SU-DHL-6 (cell line): ENCODE results near the gene SPDEF.

Experiments
- H2AFZ ChIP-seq: fragments of 200-600 bp; sonication (generic); 2 replicates; pipeline ENCODE4 v1.6.1; 2014; ENCODE audit warnings: low read depth, mild to moderate bottlenecking, moderate library complexity, mixed read lengths, antibody characterized with exemption, low read length; ENCODE audit not compliant: severe bottlenecking
- H3F3A ChIP-seq: fragments of 200-600 bp; shearing (Covaris generic); 2 replicates; pipeline ENCODE4 v1.6.0; 2016; ENCODE audit warnings: antibody characterized with exemption, mild to moderate bottlenecking; ENCODE audit not compliant: insufficient read depth
- H3K27ac ChIP-seq: fragments of 200-600 bp; sonication (generic); 2 replicates; pipeline ENCODE4 v1.5.1; 2016; ENCODE audit warnings: low read depth, mild to moderate bottlenecking, low read length, moderate library complexity, mixed read lengths
- H3K27me3 ChIP-seq: fragments of 200-600 bp; sonication (generic), shearing (Covaris generic); 2 replicates; pipeline ENCODE4 v1.6.0; 2014; ENCODE audit warnings: mild to moderate bottlenecking, low read length
- H3K36me3 ChIP-seq: fragments of 200-600 bp; sonication (generic); 2 replicates; pipeline ENCODE4 v1.6.1; 2014; ENCODE audit warnings: mild to moderate bottlenecking, low read length, mixed read lengths
- H3K4me2 ChIP-seq: fragments of 300-600, 200-600 bp; shearing (Covaris generic), sonication (generic); 2 replicates; pipeline ENCODE4 v1.6.0; 2014; ENCODE audit warnings: low read length, low read depth, mild to moderate bottlenecking; ENCODE audit not compliant: poor library complexity, severe bottlenecking
- H3K4me3 ChIP-seq: fragments of 200-600 bp; sonication (generic); 2 replicates; pipeline ENCODE4 v1.5.1; 2014; ENCODE audit warnings: antibody characterized with exemption, low read length, mild to moderate bottlenecking, mixed read lengths; ENCODE audit not compliant: insufficient read depth, poor library complexity, severe bottlenecking
- H3K79me2 ChIP-seq: fragments of 200-600 bp; sonication (generic); 2 replicates; pipeline ENCODE4 v1.6.1; 2014; ENCODE audit warnings: mild to moderate bottlenecking, low read length, moderate library complexity; ENCODE audit not compliant: insufficient read depth
- H3K9ac ChIP-seq: fragments of 200-600 bp; sonication (generic); 2 replicates; pipeline ENCODE4 v1.7.0; 2014; ENCODE audit warnings: mild to moderate bottlenecking, low read length
- H3K9me2 ChIP-seq: fragments of 200-600 bp; sonication (generic); replicated peaks from 2 replicates; pipeline ENCODE4 v1.6.1; 2014; ENCODE audit warnings: low read length; ENCODE audit not compliant: insufficient read depth
- H3K9me3 ChIP-seq: fragments of 200-600 bp; sonication (generic); 2 replicates; pipeline ENCODE4 v1.6.1; 2014; ENCODE audit warnings: low read length, mixed read lengths; ENCODE audit not compliant: insufficient read depth
- H4K20me1 ChIP-seq: fragments of 200-600 bp; sonication (generic); 2 replicates; pipeline ENCODE4 v1.6.1; 2014; ENCODE audit warnings: low read depth, mild to moderate bottlenecking, antibody characterized with exemption, low read length, moderate library complexity, mixed read lengths
- EZH2phosphoT487 ChIP-seq: fragments of 200-600 bp; sonication (generic), shearing (Covaris generic); conservative IDR thresholded peaks from 2 replicates; pipeline ENCODE4 v1.6.1; 2018; ENCODE audit warnings: mild to moderate bottlenecking, antibody characterized with exemption, low read length, moderate library complexity, mixed read lengths
- TF ChIP-seq, protein P1 (sequence below): fragments of 200-600 bp; sonication (generic); IDR thresholded peaks from one replicate; pipeline ENCODE4 v1.5.1; 2017; ENCODE audit warnings: antibody characterized with exemption, mild to moderate bottlenecking, low read length, moderate library complexity; ENCODE audit not compliant: insufficient read depth, poor library complexity, severe bottlenecking

Gene SPDEF

DNA sequence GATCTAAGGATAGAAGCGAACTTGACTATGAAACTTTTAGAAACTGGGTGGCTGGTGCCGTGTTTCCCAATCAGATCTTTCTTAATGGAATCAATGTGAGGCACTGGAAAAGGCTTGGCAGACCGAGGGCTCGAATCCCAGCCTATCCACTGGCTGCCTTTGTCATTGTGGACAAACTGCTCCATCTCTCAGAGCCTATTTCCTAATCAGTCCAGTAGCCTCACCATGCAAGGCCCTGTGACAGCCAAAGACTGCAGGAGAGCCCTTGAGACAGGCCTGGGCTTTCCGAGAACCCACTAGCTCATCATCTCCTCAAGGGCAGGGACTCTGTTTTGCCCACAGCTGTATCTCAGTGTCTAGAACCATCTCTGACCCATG, 43.4 kb downstream of the SPDEF start:
- Histone ChIP-seq H3K4me2 (no peak overlapping the region), H3K36me3 (peaks cover 7% of the 10 kb centered on the region), H3K4me3 (no peak overlapping the region), H3F3A (0 out of 2 replicates have a peak, but pooled peaks cover 4% of the 10 kb centered on the region), H3K9me3 (peaks cover 5% of the 10 kb centered on the region; the same call in 1 of the 2 replicates), H3K9me2 (no peaks in the 10 kb centered on the region), H2AFZ (no peak overlapping the region), H3K79me2 (no peaks in the 10 kb centered on the region), H3K27ac (no peak overlapping the region), H4K20me1 (no peaks in the 10 kb centered on the region; the same call in 1 of the 2 replicates), H3K27me3 (no peaks in the 10 kb centered on the region), H3K9ac (no peak overlapping the region)
- no peak for TF ChIP-seq EZH2phosphoT487
- TF ChIP-seq, protein P1, sequence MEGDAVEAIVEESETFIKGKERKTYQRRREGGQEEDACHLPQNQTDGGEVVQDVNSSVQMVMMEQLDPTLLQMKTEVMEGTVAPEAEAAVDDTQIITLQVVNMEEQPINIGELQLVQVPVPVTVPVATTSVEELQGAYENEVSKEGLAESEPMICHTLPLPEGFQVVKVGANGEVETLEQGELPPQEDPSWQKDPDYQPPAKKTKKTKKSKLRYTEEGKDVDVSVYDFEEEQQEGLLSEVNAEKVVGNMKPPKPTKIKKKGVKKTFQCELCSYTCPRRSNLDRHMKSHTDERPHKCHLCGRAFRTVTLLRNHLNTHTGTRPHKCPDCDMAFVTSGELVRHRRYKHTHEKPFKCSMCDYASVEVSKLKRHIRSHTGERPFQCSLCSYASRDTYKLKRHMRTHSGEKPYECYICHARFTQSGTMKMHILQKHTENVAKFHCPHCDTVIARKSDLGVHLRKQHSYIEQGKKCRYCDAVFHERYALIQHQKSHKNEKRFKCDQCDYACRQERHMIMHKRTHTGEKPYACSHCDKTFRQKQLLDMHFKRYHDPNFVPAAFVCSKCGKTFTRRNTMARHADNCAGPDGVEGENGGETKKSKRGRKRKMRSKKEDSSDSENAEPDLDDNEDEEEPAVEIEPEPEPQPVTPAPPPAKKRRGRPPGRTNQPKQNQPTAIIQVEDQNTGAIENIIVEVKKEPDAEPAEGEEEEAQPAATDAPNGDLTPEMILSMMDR: no peak

DNA sequence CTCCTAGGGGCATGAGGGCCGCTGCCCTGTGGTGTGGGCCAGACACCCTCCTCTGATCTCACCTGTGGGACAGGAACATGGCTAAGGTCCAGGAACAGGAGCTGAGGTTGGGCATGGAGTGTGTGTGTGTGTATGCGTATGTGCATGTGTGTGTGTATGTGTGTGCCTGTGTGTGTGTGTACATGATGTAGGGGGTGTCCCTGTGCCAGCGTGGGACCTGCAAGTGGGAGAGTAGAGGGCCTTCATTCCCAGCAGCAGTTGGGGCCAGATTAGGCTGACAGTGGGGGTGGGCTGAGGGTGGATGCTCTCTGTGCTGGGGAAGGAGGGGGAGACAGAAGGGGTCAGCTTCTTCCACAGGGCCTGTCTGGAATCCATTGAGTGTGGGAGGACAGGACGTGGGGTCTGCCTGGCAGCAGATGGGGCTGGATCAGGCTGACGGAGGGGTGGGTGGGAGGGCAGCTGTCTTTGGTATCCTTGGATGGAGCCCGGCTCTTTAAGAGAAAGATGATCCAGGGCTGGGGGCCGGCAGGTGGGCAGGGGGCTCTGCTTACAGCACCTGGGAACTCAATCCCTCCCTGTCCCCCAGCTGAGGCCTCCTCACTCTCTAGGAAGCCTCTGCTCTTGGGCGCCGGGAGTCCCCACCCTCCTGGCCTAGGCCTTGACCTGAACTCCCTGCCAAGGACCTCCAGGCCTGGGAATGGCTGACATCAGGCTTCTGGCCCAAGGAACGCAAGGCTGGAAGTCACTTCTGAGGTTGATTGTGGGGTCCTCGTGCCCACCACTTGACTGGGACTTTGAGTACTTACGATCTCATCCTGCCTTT, 44.0 kb downstream of the SPDEF start:
- H3K9me3 ChIP-seq: peaks cover 5% of the 10 kb centered on the region; the same call in 1 of the 2 replicates
- H3K27me3 ChIP-seq: no peaks in the 10 kb centered on the region
- peaks cover 7% of the 10 kb centered on the region for H3K36me3 ChIP-seq
- no peaks in the 10 kb centered on the region for H3K79me2 ChIP-seq
- no peak for TF ChIP-seq EZH2phosphoT487
- TF ChIP-seq, protein P1: no peak
- H3K9ac ChIP-seq: no peak overlapping the region
- H3K9me2 ChIP-seq: no peaks in the 10 kb centered on the region
- H2AFZ ChIP-seq: no peak overlapping the region
- H3K4me2 ChIP-seq: no peak overlapping the region
- H3F3A ChIP-seq: 0 out of 2 replicates have a peak, but pooled peaks cover 4% of the 10 kb centered on the region
- no peaks in the 10 kb centered on the region; the same call in 1 of the 2 replicates for H4K20me1 ChIP-seq
- H3K27ac ChIP-seq: no peak overlapping the region
- H3K4me3 ChIP-seq: no peak overlapping the region

DNA sequence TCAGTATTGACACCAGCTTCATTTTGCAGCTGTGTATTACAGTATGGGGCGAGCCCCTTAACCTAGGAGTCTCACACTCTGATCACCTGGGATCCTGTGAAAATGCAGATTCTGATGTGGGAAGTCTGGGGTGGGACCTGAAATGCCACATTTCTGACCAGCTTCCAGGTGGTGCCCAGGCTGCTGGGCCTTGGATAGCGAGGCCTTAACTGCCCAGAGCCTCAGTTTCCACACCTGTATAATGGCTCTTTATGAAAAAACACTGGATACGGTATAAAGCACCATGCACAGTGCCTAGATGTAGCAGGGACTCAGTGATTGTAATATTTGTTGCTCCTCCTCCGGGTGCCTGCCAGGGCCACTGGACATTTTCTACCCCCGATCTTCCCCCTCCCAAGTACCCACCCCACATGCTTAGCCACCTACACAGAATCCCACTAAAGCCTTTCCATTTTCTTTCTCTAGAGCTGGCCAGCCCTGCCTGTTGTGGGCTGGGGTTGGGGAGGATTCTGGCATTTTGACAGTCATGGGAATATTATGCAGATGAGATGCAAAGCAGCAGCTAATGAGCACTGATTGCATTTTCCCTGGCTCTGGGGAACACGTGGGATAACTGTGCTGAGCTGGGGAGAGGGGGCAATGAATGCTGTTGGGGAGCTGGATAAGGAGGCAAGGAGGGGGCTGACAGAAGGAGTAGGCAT, 44.8 kb downstream of the SPDEF start:
- no peaks in the 10 kb centered on the region for H3K79me2 ChIP-seq

More for the DNA sequence above, 44.8 kb downstream of the SPDEF start:
- Histone ChIP-seq H3K9me2 (no peaks in the 10 kb centered on the region), H2AFZ (no peak overlapping the region), H3F3A (0 out of 2 replicates have a peak, but pooled peaks cover 4% of the 10 kb centered on the region), H3K9me3 (peaks cover 5% of the 10 kb centered on the region; the same call in 1 of the 2 replicates), H3K36me3 (peaks cover 7% of the 10 kb centered on the region), H3K27me3 (no peaks in the 10 kb centered on the region), H3K4me2 (no peak overlapping the region), H3K27ac (no peak overlapping the region), H3K4me3 (no peak overlapping the region), H4K20me1 (no peaks in the 10 kb centered on the region; the same call in 1 of the 2 replicates), H3K9ac (no peak overlapping the region)
- TF ChIP-seq, protein P1: no peak
- TF ChIP-seq EZH2phosphoT487: no peak
